ENCODE measurements around the gene IP6K3.

GRCh38 chr6:33735216-33735615 lies 11.5 kb downstream of the IP6K3 start:
- no peak for TF ChIP-seq CTCF (IDR thresholded peaks at IDR 0.05)
- no peak for TF ChIP-seq POLR2A (IDR thresholded peaks at IDR 0.05)
- no peak for TF ChIP-seq POLR2AphosphoS5 (IDR thresholded peaks at IDR 0.05)
- TF ChIP-seq EP300 (IDR thresholded peaks at IDR 0.05): no peak
